GM12878 (cell line): ENCODE results near the gene CLDN12. TPM values are rescaled to one million over a fixed set of nuclear protein-coding genes. Genes with fewer than 3 reads are reported as not detected.

Experiments
- ATF7 ChIP-seq: fragments of 450-650 bp; IDR thresholded peaks from 2 replicates; pipeline ENCODE4 v1.6.1; 2016; ENCODE audit warnings: low read depth, mild to moderate bottlenecking
- DPF2 ChIP-seq: fragments of 450-650 bp; IDR thresholded peaks from 2 replicates; pipeline ENCODE4 v1.6.1; 2017; ENCODE audit warnings: mild to moderate bottlenecking
- E2F8 ChIP-seq: fragments of 450-650 bp; IDR thresholded peaks from 2 replicates; pipeline ENCODE4 v1.6.1; 2018; ENCODE audit warnings: mild to moderate bottlenecking, low read depth, moderate library complexity; ENCODE audit not compliant: partially characterized antibody
- FOS ChIP-seq: IDR thresholded peaks from 3 replicates; pipeline ENCODE4 v1.6.1; 2011; ENCODE audit warnings: borderline replicate concordance; ENCODE audit not compliant: insufficient read length; ENCODE audit errors: extremely low read depth
- LARP7 ChIP-seq: fragments of 450-650 bp; IDR thresholded peaks from 2 replicates; pipeline ENCODE4 v1.6.1; 2017; ENCODE audit warnings: mild to moderate bottlenecking
- NBN ChIP-seq: fragments of 450-650 bp; IDR thresholded peaks from 2 replicates; pipeline ENCODE4 v1.6.1; 2016
- PAX8 ChIP-seq: fragments of 450-650 bp; IDR thresholded peaks from 2 replicates; pipeline ENCODE4 v1.6.1; 2017; ENCODE audit warnings: mild to moderate bottlenecking, moderate library complexity
- PBX3 ChIP-seq: IDR thresholded peaks from 2 replicates; pipeline ENCODE4 v1.6.1; 2011; ENCODE audit warnings: mild to moderate bottlenecking, low read depth, low read length, moderate library complexity; ENCODE audit not compliant: insufficient replicate concordance
- POLR2AphosphoS2 ChIP-seq: IDR thresholded peaks from 2 replicates; pipeline ENCODE4 v1.6.1; 2011; ENCODE audit warnings: low read depth, mild to moderate bottlenecking, low read length, improper control_type of control experiment, moderate library complexity
- SKIL ChIP-seq: fragments of 450-650 bp; IDR thresholded peaks from 2 replicates; pipeline ENCODE4 v1.6.1; 2017; ENCODE audit warnings: mild to moderate bottlenecking, low read depth, inconsistent platforms; ENCODE audit not compliant: poor library complexity, severe bottlenecking
- ZBTB11 ChIP-seq: fragments of 450-650 bp; formaldehyde crosslinking; IDR thresholded peaks from 2 replicates; pipeline ENCODE4 v1.5.0; 2022; ENCODE audit warnings: mild to moderate bottlenecking, missing genetic modification characterization
- ZNF24 ChIP-seq: fragments of 450-650 bp; IDR thresholded peaks from 2 replicates; pipeline ENCODE4 v1.6.1; 2017; ENCODE audit warnings: antibody characterized with exemption, mild to moderate bottlenecking
- ZNF384 ChIP-seq: IDR thresholded peaks from 2 replicates; pipeline ENCODE4 v1.6.1; 2012; ENCODE audit warnings: low read depth, mild to moderate bottlenecking, low read length, improper control_type of control experiment, borderline replicate concordance
- polyA plus RNA-seq, 11 experiments: library from polyadenylated mRNA; depleted of rRNA in 4 of 11; unstranded in 6 of 11; stranded (reverse) in 5 of 11; fragments of >200 nt; fragmentation: Nextera tagmentation in 4 of 11; fragmentation: Illumina TruSeq in 1 of 11; extraction: Ambion mirVana in 4 of 11; extraction: Trizol in 1 of 11; gene quantifications; 1 replicate in 1 of 11; 2 replicates in 10 of 11; pipeline versions ENCODE4 v1.2.1 to v1.2.3, GENCODE V29; 2011 to 2016; ENCODE audit warnings: inconsistent platforms in 2 of 11, missing spikeins in 2 of 11, low read depth in 1 of 11
- total RNA-seq, 4 experiments: library from RNA; depleted of rRNA in 3 of 4; stranded (reverse); fragments of >200 nt in 3 of 4; fragmentation: Illumina TruSeq in 1 of 4; extraction: Trizol in 1 of 4; gene quantifications; 2 replicates each; pipeline versions ENCODE4 v1.2.1 to v1.2.3, GENCODE V29; 2013 to 2021
- TF ChIP-seq, protein P1 (sequence below): fragments of 450-650 bp; IDR thresholded peaks from 2 replicates; pipeline ENCODE4 v1.6.1; 2017; ENCODE audit warnings: mild to moderate bottlenecking, moderate library complexity

The CLDN12 gene
- total and polyA plus RNA-seq, 10 of the 15 experiments (the other 5 are each of a cell fraction or from before 2014, with no cell fraction given): 3.1 to 41.1 (median 6.8) TPM

DNA sequence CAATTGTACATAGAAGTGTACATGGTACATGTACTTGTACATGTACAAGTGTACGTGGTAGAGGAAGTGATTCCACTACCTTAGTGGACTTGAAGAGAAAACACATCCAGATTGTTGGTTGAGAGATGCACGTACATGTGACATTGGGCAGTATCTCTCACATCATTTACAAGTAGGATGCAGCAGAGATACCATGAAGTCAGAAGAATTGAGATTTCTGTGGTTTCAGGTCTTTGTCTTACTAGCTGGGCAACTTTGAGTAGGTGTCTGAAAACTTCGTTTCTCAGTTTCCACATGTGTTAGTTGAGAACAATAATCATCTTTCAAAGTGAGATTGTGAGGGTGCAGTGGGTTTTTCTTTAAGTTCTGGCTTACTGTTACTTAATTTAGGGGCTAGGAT is 21.5 kb downstream of the CLDN12 start (continued):
- no peak for TF ChIP-seq ZBTB11
- TF ChIP-seq PAX8: no peak
- no peak; the same call in 1 of the 2 replicates for TF ChIP-seq DPF2
- peak; percentile 89 for TF ChIP-seq ATF7
- TF ChIP-seq POLR2AphosphoS2: no peak
- TF ChIP-seq ZNF24: no peak
- TF ChIP-seq SKIL: no peak
- TF ChIP-seq NBN: peak; percentile 61; the same call in 1 of the 2 replicates
- TF ChIP-seq LARP7: no peak
- TF ChIP-seq ZNF384: no peak
- TF ChIP-seq PBX3: no peak
- no peak for TF ChIP-seq E2F8
- TF ChIP-seq, protein P1, sequence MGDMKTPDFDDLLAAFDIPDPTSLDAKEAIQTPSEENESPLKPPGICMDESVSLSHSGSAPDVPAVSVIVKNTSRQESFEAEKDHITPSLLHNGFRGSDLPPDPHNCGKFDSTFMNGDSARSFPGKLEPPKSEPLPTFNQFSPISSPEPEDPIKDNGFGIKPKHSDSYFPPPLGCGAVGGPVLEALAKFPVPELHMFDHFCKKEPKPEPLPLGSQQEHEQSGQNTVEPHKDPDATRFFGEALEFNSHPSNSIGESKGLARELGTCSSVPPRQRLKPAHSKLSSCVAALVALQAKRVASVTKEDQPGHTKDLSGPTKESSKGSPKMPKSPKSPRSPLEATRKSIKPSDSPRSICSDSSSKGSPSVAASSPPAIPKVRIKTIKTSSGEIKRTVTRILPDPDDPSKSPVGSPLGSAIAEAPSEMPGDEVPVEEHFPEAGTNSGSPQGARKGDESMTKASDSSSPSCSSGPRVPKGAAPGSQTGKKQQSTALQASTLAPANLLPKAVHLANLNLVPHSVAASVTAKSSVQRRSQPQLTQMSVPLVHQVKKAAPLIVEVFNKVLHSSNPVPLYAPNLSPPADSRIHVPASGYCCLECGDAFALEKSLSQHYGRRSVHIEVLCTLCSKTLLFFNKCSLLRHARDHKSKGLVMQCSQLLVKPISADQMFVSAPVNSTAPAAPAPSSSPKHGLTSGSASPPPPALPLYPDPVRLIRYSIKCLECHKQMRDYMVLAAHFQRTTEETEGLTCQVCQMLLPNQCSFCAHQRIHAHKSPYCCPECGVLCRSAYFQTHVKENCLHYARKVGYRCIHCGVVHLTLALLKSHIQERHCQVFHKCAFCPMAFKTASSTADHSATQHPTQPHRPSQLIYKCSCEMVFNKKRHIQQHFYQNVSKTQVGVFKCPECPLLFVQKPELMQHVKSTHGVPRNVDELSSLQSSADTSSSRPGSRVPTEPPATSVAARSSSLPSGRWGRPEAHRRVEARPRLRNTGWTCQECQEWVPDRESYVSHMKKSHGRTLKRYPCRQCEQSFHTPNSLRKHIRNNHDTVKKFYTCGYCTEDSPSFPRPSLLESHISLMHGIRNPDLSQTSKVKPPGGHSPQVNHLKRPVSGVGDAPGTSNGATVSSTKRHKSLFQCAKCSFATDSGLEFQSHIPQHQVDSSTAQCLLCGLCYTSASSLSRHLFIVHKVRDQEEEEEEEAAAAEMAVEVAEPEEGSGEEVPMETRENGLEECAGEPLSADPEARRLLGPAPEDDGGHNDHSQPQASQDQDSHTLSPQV: no peak
- TF ChIP-seq FOS: no peak
